Measurements from ENCODE around the gene KCNK3.

- TF ChIP-seq POLR2A (IDR thresholded peaks at IDR 0.05; ENCODE audit: low read length) (no peak), GATA1 (IDR thresholded peaks at IDR 0.05; ENCODE audit: low read depth, low read length) (no peak)
Measured at GRCh38 chr2:26666671-26667070, 25.9 kb upstream of the KCNK3 start.

Data from erythroblast (primary cell).